GM18868 (cell line): ENCODE measurements around the gene VPS72.
A peak's percentile ranks its signal among the peaks of the same experiment; 100 is the strongest.

Experiments used
- ATAC-seq: cut with Tn5 transposase; IDR thresholded peaks from one replicate; pipeline ENCODE4 v1.9.1; 2021; ENCODE audit warnings: mild to moderate bottlenecking, moderate library complexity; ENCODE audit not compliant: unreplicated experiment

VPS72 gene

DNA sequence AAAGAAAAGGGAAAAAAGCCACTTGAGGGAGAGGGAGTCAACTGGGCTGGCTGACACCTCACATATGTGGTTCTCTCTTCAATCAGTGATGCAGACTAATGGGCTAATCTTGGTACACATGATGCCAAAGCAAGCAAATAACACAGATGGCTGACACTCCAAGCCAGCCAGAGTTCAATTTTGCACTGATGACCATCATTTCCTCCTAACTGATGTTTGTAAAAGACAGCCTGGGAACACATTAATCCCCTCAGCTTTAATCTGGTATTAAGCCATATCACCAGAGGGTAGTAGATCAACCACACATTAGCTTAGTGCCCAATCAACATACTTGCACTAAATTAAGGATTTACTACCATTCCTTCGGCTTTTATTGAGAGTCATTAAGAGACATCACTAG lies 2.8 kb downstream of the VPS72 start:
- no peak for ATAC-seq

DNA sequence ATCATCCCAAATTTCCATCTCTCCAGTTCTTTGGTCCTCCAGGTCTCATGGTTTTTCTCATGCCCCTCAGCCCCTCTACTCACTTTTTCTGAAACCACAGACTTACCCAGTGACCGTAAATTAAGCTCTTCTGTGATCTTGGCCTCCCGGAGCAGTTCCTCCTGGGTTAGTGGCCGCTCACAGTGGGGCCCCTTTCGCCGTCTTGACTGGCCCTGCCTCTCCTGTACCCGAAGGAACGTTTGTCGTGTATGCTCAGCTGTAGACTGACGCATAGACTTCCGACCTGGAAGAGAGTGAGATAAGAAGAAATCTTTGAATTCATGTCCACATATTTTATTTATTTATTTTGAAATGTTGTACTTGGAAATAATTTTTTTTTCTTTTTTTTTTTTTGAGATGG lies 5.8 kb downstream of the VPS72 start:
- ATAC-seq = no peak

DNA sequence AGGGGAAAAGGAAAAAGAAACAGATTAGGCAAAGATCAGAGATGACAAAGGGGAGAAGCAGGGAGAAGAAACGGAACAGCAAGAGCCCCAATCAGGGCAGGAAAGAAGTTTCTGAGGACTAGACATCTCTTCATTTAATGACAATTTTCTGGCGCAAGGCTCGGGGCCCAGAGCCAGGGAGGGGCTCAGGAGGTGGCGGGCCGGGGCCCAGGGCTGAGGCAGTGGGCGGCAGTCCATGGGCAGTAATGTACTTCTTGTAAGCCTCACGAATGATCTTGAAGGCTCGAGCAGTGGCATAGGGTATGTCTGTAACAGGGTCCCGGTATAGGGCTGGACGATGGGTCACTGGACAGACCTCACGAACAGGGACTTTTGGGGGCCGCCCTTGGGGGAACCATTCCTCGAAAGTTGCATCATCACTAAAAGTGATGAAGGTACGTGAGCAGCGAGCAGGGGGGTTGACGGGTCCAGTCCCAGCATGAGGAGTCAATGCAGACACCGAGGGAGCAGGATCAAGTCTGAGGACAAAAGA lies 13.4 kb downstream of the VPS72 start:
- ATAC-seq = no peak

DNA sequence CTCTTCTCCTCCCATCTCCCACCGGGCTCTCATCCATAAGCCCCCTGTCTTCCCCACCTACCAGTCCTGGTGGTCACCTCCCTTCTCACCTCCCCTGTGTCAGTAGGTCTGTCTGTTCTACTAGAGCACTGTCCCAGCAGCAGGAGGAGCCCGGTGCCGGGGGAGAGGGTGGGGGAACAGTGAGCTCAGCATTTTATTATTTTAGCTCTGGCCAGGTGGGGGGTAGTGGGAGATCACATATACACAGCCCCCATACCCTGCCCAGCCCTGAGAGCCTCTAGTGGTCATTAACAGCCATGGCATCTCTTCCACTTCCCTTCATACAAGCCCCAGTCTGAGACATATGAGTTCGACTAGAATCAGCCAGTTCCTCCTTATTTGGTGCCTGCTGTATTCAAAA lies 14.1 kb downstream of the VPS72 start, which contains the start of gene TMOD4:
TSS of gene TMOD4 (minus strand) at position 119 of the 400 bp plus-strand sequence. CDS start 1,106 bp downstream, outside the sequence.
- no peak for ATAC-seq

DNA sequence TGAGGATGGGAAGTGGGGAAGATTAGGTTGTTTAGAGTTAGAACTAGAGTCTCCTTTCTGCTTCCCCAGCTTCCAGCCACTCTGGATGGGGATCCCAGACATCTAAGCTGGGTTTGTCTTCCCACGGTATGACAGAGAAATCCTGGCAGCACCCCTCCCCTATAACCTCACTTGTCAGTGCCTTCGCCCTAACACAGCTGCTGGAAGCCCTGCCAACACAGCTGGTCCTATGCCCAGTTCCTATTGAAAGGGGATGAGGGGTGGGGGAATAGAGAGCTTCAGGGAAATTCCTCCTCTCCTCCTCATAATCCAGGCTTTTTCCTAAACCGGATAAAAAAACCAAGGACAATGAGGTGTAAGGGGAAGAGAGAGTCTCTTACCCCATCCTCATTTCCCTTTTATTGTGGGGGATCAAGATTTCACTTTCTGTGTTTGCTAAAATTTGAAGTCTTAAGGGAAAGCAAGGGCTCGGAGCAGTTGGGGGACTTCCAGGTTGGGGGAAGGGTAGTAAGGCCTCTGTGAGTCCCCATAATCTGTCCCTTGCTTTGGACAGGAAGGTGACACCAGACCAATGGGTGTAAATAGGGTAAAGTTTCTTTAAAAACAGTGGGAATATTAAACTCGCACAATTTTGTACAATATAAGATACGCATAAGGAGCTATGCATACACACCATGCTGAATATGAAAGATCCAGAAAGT lies 14.8 kb downstream of the VPS72 start:
- ATAC-seq = no peak

DNA sequence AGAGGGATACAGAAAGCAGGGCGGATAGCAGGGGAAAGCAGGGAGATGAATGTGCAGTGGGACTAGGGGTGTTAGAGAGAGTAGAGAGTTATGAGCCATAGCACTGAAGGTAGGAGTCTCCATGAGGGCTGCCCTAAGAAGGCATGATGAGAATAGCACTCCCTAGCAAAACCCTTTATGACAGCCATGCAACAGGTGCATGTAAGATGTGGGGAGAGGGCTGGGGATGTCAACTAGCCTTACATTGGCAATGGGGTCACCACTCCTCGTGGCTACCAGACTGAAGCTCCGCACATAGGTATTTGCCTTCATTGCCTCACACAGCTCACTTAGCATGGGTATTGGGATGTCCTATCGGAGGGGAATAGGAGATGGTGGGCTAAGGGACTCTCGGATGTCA lies 18.8 kb downstream of the VPS72 start:
- ATAC-seq = no peak

DNA sequence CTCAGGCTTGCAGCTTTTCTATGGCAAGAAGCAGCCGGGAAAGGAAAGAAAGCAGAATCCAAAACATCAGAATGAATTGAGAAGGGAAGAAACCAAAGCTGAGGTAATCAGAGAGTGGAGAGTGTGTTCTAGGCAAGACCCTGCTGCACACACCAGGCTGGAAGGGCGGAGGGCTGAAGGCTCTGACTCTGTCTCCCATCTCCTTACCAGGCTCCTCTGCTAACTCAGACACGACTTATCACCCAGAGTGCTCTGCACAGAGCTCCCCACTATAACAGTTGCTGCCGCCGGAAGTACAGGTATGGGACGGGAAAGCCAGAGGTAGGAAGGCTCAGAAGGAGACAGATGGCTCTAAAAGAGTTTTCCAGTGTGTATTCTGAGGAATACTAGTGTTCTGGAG lies 22.9 kb downstream of the VPS72 start:
- ATAC-seq = no peak

DNA sequence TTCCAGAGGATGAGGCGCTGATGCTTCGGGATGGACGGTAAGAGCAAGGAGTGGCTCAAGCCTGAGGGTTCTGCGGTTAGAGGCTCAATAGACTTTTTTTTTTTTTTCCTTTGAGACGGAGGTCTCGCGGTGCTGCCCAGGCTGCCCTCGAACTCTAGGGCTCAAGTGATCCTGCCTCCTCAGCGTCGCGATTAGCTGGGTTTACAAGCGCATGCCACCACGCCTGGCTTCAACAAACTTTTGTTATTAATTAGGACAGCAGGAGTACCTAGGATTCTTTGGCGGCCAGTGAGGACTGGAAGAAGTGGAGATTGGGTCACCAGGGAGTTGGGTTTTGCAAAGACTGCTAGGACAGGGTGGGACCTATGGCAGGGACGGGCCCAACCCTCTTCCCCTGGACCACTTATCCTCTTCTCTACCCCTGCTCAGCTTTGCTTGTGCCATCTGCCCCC lies 23.5 kb downstream of the VPS72 start:
- no peak for ATAC-seq

DNA sequence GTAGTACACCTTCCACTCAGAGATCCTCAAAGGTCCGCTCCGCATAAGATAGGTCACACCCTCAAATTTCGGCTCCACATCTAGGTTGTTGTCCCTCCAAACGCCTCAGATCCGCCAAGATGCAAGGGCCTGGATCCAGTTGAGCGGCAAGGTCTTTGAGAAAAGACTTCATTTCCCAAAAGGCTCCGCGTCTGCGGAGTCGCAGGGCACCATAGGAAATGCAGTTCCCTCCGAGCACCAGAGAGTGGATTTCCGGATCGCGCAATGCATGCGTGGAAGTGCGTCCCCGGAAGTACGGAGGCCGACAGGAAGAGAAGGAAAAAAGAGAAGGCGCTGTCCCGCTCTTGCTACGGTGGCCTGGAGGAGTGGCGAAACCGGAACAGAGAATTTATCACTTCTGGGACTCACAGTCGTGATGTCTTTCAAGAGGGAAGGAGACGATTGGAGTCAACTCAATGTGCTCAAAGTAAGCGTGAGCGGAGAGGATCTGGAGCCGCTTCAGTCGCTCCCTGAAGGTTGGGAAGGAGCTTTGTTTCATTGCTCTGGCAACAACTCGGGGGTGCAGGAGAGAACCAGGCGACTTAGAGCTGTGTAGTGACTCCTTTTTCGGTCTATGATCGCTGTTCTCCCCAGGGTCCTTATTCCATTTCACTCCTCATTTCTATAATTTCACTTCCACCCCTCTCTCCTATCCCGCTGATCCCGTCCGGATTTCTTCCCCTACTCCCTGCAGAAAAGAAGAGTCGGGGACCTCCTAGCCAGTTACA lies 24.1 kb downstream of the VPS72 start, which contains the start of the genes LYSMD1 and SCNM1:
TSS of gene LYSMD1 (minus strand) at position 165 of the 767 bp plus-strand sequence. CDS start 644 bp downstream, outside the sequence.
TSS of gene SCNM1 (plus strand) at position 407 of the 767 bp plus-strand sequence. CDS start at position 416, 9 bp downstream.
- peak; percentile 90 for ATAC-seq

DNA sequence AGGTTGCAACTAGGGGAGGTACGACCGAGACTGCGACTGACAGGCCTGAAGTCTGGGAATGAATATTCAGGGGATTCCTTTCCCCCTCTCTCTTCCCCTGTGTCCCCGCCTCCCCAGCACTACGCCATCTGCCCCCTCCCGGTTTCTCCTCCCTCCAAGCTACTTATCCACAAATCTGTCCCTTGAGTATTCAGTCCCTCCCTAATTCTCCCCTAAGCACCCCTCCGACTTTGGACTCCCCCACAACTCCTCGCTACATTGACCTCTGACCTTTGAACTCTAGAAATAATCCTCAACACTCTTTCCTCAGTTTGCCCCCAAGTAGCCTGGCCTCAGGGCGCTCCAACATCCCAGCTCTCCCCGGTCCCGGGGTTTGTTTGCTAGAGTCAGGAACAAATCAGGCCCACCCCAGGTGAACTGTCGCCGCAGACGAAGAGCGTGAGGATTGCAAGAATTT lies 24.7 kb downstream of the VPS72 start:
- ATAC-seq = peak; percentile 16

DNA sequence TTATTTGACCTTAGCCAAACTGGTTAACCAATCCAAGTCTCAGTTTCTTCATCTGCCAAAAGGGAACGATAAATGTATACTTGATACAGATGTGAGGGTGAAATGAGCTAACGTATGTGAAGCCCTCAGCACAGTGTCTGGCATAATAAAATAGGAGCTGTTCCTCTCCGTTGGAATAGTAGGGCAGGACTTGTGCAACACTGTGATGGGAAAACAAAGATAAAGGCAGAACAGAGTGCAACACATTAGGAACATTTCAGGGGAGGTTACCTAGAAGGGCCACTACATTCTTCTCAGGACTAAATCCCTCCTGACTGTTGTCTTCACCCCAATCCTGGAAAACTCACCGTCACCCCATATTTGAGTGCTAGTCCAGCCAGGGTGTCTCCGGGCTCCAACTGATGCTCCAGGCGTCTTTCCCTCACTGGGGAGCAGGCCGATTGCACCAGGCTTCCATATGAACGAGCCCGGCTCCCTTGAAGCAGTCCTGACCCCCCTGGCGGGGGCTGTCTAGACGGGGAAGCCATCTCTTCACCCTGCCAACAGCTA lies 25.2 kb downstream of the VPS72 start:
- no peak for ATAC-seq

DNA sequence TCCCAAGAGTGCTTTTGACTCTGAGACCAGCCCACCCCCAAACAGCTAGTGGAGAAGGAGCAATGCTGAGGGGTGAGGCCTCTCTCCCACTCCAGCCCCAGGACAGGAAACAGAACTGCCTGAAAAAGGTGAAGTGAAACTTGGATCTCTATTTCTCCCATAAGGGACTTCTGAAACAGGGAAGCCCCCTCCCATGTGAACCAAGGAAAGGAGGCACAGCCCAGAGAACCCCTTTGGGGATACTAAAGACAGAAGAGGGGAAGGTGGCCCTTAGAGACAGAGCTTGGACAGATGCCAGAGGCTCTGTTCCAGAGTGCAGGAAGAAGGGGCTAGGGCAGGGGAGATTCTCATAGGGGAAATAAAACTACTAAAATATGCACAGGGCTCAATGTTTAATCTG lies 30.6 kb downstream of the VPS72 start:
- no peak for ATAC-seq

DNA sequence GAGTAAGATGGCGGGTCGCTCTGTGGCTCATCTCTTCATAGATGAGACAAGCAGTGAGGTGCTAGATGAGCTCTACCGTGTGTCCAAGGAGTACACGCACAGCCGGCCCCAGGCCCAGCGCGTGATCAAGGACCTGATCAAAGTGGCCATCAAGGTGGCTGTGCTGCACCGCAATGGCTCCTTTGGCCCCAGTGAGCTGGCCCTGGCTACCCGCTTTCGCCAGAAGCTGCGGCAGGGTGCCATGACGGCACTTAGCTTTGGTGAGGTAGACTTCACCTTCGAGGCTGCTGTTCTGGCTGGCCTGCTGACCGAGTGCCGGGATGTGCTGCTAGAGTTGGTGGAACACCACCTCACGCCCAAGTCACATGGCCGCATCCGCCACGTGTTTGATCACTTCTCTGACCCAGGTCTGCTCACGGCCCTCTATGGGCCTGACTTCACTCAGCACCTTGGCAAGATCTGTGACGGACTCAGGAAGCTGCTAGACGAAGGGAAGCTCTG lies 31.2 kb downstream of the VPS72 start:
- no peak for ATAC-seq

DNA sequence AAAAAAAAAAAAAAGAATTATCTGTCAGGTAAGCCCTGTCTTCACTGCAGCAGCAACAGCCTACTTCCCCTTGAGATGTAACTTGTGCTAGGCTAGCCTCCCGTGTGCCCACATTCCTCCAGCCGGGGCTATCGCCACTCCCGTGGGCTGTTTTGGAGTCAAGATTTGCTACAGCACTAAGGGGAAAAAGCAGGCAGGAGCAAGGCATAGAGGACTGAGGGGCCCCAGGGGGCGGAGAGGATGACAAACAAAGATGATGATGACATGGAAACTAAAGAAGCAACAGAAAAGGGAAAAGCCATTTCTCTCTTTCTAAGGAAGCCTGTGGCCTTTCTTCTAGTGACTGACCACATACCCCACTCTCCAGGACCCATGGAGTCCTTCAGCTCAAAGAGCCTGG lies 31.7 kb downstream of the VPS72 start:
- no peak for ATAC-seq

DNA sequence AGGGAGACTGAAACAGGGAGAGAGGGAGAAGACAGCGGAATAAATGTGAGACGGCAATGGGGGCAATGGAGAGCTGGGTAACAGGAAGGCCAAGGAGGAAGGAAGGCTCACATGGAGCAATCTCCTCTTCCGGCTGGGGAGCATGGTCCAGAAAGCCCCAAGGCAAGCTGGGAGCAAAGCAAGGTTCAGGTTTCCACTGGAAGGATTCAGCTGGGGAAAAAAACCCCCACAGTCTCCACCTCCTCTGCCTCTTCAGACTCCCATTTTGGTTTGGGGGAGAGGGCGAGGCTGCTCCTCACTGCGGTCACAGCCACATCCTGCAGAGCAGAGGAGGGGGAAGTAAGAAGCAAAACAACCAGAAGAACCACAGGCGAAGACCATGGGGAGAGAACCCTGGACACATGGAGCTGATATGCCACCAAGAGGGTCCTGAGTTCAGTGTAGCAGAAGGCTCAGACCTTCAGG lies 32.9 kb downstream of the VPS72 start:
- no peak for ATAC-seq

DNA sequence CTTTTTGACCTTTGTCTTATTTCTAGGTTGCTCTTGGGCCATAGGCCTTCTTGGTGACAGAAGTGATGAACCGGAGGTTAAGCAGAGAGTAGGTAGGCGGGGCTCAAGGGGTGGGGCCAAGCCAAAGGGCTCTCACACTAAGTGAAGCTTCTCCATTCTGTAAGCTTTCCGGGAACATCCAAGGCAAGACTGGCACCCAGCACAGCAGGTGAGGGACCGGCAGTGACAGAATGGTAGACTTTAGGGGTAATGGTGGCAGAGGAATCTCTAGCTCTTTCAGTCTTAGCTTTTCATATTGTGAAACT lies 33.5 kb downstream of the VPS72 start, which contains the start of gene TNFAIP8L2:
TSS of gene TNFAIP8L2 (plus strand) at position 135 of the 305 bp plus-strand sequence. CDS start 2,049 bp downstream, outside the sequence.
- ATAC-seq = peak; percentile 71

DNA sequence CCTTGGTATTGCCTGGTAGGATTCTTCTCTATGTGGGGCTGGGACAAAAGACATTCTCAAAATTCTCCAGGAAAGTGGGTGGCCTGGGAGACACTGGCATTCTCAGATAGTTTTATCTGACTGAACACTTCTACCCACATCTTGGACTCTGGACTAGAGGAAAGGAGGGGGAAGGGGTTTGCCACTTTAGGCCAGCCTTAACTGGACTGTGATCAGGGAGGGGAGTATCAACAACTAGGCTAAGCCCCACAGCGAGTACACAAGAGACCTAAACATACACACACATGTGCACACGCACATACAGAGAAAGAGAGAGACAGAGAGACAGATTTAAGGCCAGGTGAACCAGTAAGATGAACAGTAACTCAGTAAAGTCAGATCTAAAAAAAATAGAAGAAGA lies 42.3 kb downstream of the VPS72 start:
- no peak for ATAC-seq

DNA sequence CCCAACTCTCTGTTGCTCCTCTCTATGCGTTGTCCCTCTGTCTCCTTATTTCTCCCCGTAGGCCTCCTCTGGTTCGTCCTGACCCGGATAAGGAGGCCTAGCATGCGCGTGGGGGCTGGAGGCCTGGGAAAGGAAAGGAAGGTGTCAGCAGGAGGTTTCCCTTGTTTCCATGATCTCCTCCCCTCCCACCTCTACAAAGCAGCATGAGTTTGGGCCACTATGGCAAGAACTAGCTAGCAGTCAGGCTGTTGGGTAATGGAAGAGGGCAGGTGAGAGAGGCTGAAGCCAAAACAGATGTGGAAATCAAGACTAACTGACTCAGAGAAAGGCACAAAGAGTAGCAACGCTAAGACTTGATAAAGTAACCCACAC lies 42.9 kb downstream of the VPS72 start:
- ATAC-seq = no peak

DNA sequence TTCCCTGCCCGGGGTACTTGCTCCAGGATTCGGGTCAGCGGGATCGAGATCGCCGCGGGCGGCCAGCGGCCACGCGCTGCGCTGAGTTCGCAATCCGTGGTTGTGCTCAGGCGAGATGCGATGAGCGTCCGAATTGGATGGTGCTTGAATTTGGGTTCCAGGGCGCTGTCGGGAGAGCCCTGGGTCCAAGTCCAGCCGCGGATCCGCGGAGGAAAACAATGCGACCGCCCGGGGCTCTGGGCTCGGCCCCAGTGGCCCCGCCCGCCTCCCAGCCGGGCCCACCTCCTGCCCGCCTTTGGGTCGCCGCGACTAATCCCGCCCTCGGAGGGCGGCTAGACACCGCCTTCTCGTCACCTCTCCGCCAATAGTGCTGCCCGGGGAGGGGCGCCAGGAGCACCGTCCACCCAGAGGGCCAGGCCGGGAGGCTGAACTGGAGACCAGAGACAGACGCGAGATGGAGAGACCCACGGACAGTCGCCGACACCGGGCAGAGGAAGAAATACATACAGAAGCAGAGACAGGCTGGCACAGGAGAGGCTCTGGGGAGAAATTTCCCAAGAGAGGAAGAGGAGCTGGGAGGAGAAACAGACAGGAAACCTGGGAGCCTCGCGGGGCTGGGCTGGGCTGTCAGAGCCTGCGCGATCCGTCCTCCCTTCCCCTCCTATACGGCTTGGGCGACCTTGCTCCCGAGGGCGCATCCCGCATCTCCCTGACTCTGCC lies 43.4 kb downstream of the VPS72 start, which contains the start of gene SEMA6C:
TSS of gene SEMA6C (minus strand) at position 220 of the 720 bp plus-strand sequence. CDS start 4,010 bp downstream, outside the sequence.
- ATAC-seq = peak; percentile 99

DNA sequence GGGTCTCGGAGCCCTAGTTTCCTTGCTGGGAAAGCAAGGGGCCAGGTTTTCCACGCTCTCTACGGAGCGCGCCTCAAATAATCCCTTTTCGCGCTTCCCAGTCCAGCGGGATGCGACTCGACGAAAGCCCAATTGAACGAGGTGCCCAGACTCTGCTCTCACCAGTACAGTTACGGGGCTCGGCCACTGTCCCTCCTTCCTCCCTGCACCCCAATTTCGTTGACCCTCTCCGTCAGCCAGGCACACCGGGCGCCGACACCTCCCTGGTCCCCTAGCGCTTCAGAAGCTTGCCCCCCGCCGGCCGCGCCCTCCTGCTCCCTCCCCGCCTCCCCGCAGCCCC lies 44.0 kb downstream of the VPS72 start:
- ATAC-seq = no peak
